ENCODE results near the gene TOX3. TPM values are rescaled to one million over a fixed set of nuclear protein-coding genes. Genes with fewer than 3 reads are reported as not detected.

TOX3 gene
- total and polyA plus RNA-seq, 2 experiments from 2014 or later = 9.8 to 15.6 TPM

- Mint-ChIP-seq H3K9me3 (no peaks in the 10 kb centered on the region), H3K36me3 (ENCODE audit: low read depth) (no peaks in the 10 kb centered on the region; the same call in 2 of the 3 replicates), H3K4me3 (no peak overlapping the region), H3K27ac (0 out of 2 replicates have a peak overlapping the region, but pooled peaks have one; percentile 25), H3K27me3 (ENCODE audit: insufficient read depth, low read depth, poor library complexity) (no peaks in the 10 kb centered on the region), H3K4me1 (no peaks in the 10 kb centered on the region; the same call in 1 of the 3 replicates)
- no peak overlapping the region for H3K4me3 ChIP-seq
- H4K20me1 ChIP-seq (replicated peaks; ENCODE audit: insufficient read depth) = no peaks in the 10 kb centered on the region
- no peak for DNase-seq (ENCODE audit: low spot score)
- H3F3A ChIP-seq (replicated peaks; ENCODE audit: low read depth) = no peaks in the 10 kb centered on the region
- peak overlapping the region; percentile 72; the same call in 1 of the 2 replicates for H2AFZ ChIP-seq
- no peak overlapping the region for H3K4me2 ChIP-seq
- TF ChIP-seq STAT1 (IDR thresholded peaks at IDR 0.05; ENCODE audit: unreplicated experiment) (no peak), CREB1 (CRISPR knock-in tag; IDR thresholded peaks at IDR 0.05; ENCODE audit: low read depth) (no peak), POLR2AphosphoS5 (IDR thresholded peaks at IDR 0.05; ENCODE audit: low read depth) (no peak), EZH2 (IDR thresholded peaks at IDR 0.05; ENCODE audit: low read depth, unreplicated experiment) (no peak), EZH2phosphoT487 (IDR thresholded peaks at IDR 0.05; ENCODE audit: unreplicated experiment) (no peak), ZNF331 (CRISPR knock-in tag; IDR thresholded peaks at IDR 0.05; ENCODE audit: low read depth) (no peak), REST (IDR thresholded peaks at IDR 0.05; ENCODE audit: unreplicated experiment) (no peak)
- no peaks in the 10 kb centered on the region for H3K79me2 ChIP-seq (replicated peaks; ENCODE audit: insufficient read depth)
- peaks cover 32% of the 10 kb centered on the region for H3K9me2 ChIP-seq (ENCODE audit: insufficient read depth)
- no peaks in the 10 kb centered on the region for H3K36me3 ChIP-seq (ENCODE audit: insufficient read depth)
- no peaks in the 10 kb centered on the region for H3K27me3 ChIP-seq (ENCODE audit: insufficient read depth)
- ATAC-seq = no peak
- H3K4me1 ChIP-seq (ENCODE audit: insufficient read depth) = no peaks in the 10 kb centered on the region
- H3K27ac ChIP-seq (ENCODE audit: low read depth) = no peak overlapping the region
Observed at GRCh38 chr16:52408191-52408845, 138.6 kb downstream of the TOX3 start.

- no peaks in the 10 kb centered on the region; the same call in 2 of the 3 replicates for H3K36me3 Mint-ChIP-seq (ENCODE audit: low read depth)
- no peak for ATAC-seq
- DNase-seq (ENCODE audit: low spot score) = no peak
- no peaks in the 10 kb centered on the region for H3K4me1 ChIP-seq (ENCODE audit: insufficient read depth)
- H3K4me3 ChIP-seq = no peak overlapping the region
- H3K79me2 ChIP-seq (replicated peaks; ENCODE audit: insufficient read depth) = no peaks in the 10 kb centered on the region
- no peaks in the 10 kb centered on the region; the same call in 1 of the 3 replicates for H3K4me1 Mint-ChIP-seq
- no peaks in the 10 kb centered on the region for H3F3A ChIP-seq (replicated peaks; ENCODE audit: low read depth)
- H3K9me3 Mint-ChIP-seq = no peaks in the 10 kb centered on the region
- H3K27ac ChIP-seq (ENCODE audit: low read depth) = no peak overlapping the region
- no peaks in the 10 kb centered on the region for H3K27me3 ChIP-seq (ENCODE audit: insufficient read depth)
- no peaks in the 10 kb centered on the region for H3K27me3 Mint-ChIP-seq (ENCODE audit: insufficient read depth, low read depth, poor library complexity)
- no peak overlapping the region for H3K4me3 Mint-ChIP-seq
- peaks cover 37% of the 10 kb centered on the region for H3K9me2 ChIP-seq (ENCODE audit: insufficient read depth)
- no peaks in the 10 kb centered on the region for H4K20me1 ChIP-seq (replicated peaks; ENCODE audit: insufficient read depth)
- TF ChIP-seq EZH2 (IDR thresholded peaks at IDR 0.05; ENCODE audit: low read depth, unreplicated experiment) (no peak), POLR2AphosphoS5 (IDR thresholded peaks at IDR 0.05; ENCODE audit: low read depth) (no peak), CREB1 (CRISPR knock-in tag; IDR thresholded peaks at IDR 0.05; ENCODE audit: low read depth) (no peak), ZNF331 (CRISPR knock-in tag; IDR thresholded peaks at IDR 0.05; ENCODE audit: low read depth) (no peak)
- no peak overlapping the region for H3K4me2 ChIP-seq
- no peak overlapping the region for H3K27ac Mint-ChIP-seq
- no peak overlapping the region for H2AFZ ChIP-seq
- no peaks in the 10 kb centered on the region for H3K36me3 ChIP-seq (ENCODE audit: insufficient read depth)
Observed at GRCh38 chr16:52407778-52408177, 139.2 kb downstream of the TOX3 start.
